Stomach (tissue), 9 donors: Measurements from ENCODE around the gene SEMA3D. TPM values are rescaled to one million over a fixed set of nuclear protein-coding genes. Genes with fewer than 3 reads are reported as not detected.
A peak's percentile ranks its signal among the peaks of the same experiment; 100 is the strongest.

Experiments
- DNase-seq, 2 donors: peaks; one replicate each; pipeline versions ENCODE4 v3.0.0 to v3.0.0-alpha.2; 2013 to 2019
- H3K27ac ChIP-seq, 5 donors: fragments of 200-600 bp in 4 of 5; sonication (generic) in 4 of 5; one replicate each; pipeline ENCODE4 v1.5.1; 2013 to 2019; ENCODE audit warnings: mild to moderate bottlenecking in 1 of 5, moderate library complexity in 1 of 5
- H3K27me3 ChIP-seq, 3 donors: fragments of 200-600 bp; sonication (generic); one replicate each; pipeline ENCODE4 v1.5.1; 2017 to 2019; ENCODE audit warnings: mixed run types in 1 of 3
- H3K36me3 ChIP-seq, 4 donors: fragments of 200-600 bp; sonication (generic); 1 replicate in 3 of 4; 2 replicates in 1 of 4; pipeline ENCODE4 v1.5.1; 2016 to 2019
- H3K4me1 ChIP-seq, 4 donors: fragments of 200-600 bp; sonication (generic); one replicate each; pipeline ENCODE4 v1.5.1; 2016 to 2019
- H3K4me3 ChIP-seq, 4 donors: fragments of 200-600 bp; sonication (generic) in 3 of 4; one replicate each; pipeline ENCODE4 v1.5.1; 2016 to 2019; ENCODE audit warnings: mild to moderate bottlenecking in 1 of 4
- H3K9me3 ChIP-seq, 4 donors: fragments of 200-600 bp; sonication (generic); one replicate each; pipeline ENCODE4 v1.5.1; 2016 to 2019
- EP300 ChIP-seq: sonication (generic); formaldehyde crosslinking; IDR thresholded peaks from one replicate; pipeline ENCODE4 v1.6.1; 2017; ENCODE audit warnings: antibody characterized with exemption
- POLR2A ChIP-seq, 4 donors: fragments of 450-650 bp; IDR thresholded peaks; one replicate each; pipeline ENCODE4 v1.6.1; 2016; ENCODE audit warnings: antibody characterized with exemption in 4 of 4, control low read depth in 2 of 4, mild to moderate bottlenecking in 1 of 4, moderate library complexity in 1 of 4
- POLR2AphosphoS5 ChIP-seq, 3 donors: sonication (generic); formaldehyde crosslinking; IDR thresholded peaks; one replicate each; pipeline ENCODE4 v1.6.1; 2016; ENCODE audit warnings: antibody characterized with exemption in 3 of 3
- WGBS, 5 donors: extraction: QIAGEN DNeasy Blood & Tissue Kit in 3 of 5; methylation state at CpG; one replicate each; pipeline versions ENCODE4 v1.1.5 to v1.1.7; 2013 to 2018; 5-methylcytosine and 5-hydroxymethylcytosine counted together
- intact Hi-C: fragments of 100-400 bp; cut with DNase I; formaldehyde crosslinking; loops from one replicate; pipeline ENCODE4 v1.15.1; 2023; ENCODE audit warnings: low total_unique reads
- polyA plus RNA-seq, 3 donors: library from polyadenylated mRNA; stranded (reverse); fragments of 200-250 nt; gene quantifications; one replicate each; pipeline ENCODE4 v1.2.3, GENCODE V29; 2013
- total RNA-seq, 5 donors: library from RNA; depleted of rRNA; stranded (reverse); fragments of >200 nt; gene quantifications; one replicate each; pipeline versions ENCODE4 v1.1.0 to v1.2.3, GENCODE V29; 2014 to 2016
- TF ChIP-seq, protein P1 (sequence below), 7 experiments: fragments of 450-650 bp in 4 of 7; fragments of 200-600 bp in 3 of 7; sonication (generic) in 3 of 7; IDR thresholded peaks; one replicate each; pipeline ENCODE4 v1.5.1; 2016 to 2019; ENCODE audit warnings: antibody characterized with exemption in 7 of 7, control low read depth in 2 of 7, mild to moderate bottlenecking in 1 of 7
- donor health status: healthy with polysubstance abuse.
- donor health status: Bipolar disorder and iron deficiency.
- donor health status: healthy.

Gene SEMA3D
- total and polyA plus RNA-seq, 8 donors: 0.44 to 20.9 (median 2.6) TPM; not detected in 1

DNA sequence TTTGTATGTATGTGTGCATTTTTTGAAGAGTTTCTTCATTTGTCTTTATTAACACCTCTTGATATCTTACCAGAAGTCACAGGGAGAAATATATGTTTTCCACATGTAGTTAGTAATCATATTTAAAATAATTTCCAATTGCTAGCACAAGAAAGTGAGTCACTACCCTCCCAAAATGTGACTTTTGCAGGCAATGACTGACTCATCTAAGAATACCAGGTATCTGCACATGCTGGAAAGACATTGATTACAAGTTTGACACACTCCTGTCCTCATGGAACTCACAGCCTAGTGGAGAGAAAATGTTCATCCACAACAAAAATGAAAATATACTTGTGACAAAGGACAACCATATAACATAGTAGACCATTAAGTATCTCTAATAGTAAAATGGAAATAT, 82.9 kb downstream of the SEMA3D start:
- H3K9me3 ChIP-seq: no peaks in the 10 kb centered on the region
- intact Hi-C loops: no loop called here
- no peak overlapping the region for H3K4me3 ChIP-seq
- H3K27ac ChIP-seq: no peak overlapping the region
- no peaks in the 10 kb centered on the region for H3K27me3 ChIP-seq
- peaks cover 0 to 18% (median 8%) of the 10 kb centered on the region in 4 donors for H3K4me1 ChIP-seq
- DNase-seq: no peak
- TF ChIP-seq POLR2AphosphoS5 (IDR thresholded peaks at IDR 0.05) (no peak), EP300 (no peak)
- TF ChIP-seq, protein P1, sequence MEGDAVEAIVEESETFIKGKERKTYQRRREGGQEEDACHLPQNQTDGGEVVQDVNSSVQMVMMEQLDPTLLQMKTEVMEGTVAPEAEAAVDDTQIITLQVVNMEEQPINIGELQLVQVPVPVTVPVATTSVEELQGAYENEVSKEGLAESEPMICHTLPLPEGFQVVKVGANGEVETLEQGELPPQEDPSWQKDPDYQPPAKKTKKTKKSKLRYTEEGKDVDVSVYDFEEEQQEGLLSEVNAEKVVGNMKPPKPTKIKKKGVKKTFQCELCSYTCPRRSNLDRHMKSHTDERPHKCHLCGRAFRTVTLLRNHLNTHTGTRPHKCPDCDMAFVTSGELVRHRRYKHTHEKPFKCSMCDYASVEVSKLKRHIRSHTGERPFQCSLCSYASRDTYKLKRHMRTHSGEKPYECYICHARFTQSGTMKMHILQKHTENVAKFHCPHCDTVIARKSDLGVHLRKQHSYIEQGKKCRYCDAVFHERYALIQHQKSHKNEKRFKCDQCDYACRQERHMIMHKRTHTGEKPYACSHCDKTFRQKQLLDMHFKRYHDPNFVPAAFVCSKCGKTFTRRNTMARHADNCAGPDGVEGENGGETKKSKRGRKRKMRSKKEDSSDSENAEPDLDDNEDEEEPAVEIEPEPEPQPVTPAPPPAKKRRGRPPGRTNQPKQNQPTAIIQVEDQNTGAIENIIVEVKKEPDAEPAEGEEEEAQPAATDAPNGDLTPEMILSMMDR (IDR thresholded peaks at IDR 0.05): no peak
- no peaks in the 10 kb centered on the region for H3K36me3 ChIP-seq

DNA sequence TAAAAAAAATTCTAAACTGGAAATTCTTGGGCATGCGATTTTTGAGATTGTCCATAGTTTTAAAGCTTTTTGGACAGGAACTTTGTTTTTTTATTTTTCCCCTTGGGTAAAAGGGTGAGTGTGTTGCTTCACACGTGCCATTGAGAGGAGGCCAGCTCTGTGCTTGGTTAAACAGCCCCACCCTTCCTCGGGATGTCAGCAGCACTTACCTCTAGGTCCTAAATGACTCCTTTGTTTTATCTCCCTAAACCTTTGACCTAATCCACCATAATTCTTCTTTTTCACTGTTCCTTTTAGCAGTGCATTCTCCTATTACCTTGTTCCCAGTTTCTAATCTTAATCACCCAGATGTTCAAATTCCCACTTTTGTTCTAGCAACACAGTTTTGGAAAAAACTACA, 83.5 kb downstream of the SEMA3D start:
- Histone ChIP-seq H3K4me3 (no peak overlapping the region), H3K9me3 (no peaks in the 10 kb centered on the region), H3K27ac (no peak overlapping the region), H3K4me1 (peaks cover 0 to 18% (median 8%) of the 10 kb centered on the region in 4 donors), H3K27me3 (no peaks in the 10 kb centered on the region), H3K36me3 (no peaks in the 10 kb centered on the region)
- 17 to 39% (median 28%) methylated on average over 3 of the region's 3 CpGs for WGBS, 5 donors
- TF ChIP-seq, protein P1 (IDR thresholded peaks at IDR 0.05): no peak
- TF ChIP-seq POLR2A (IDR thresholded peaks at IDR 0.05) (no peak), POLR2AphosphoS5 (IDR thresholded peaks at IDR 0.05) (no peak), EP300 (no peak)
- intact Hi-C loops: no loop called here
- peak in 1 of 2 donors; percentile 15 for DNase-seq

DNA sequence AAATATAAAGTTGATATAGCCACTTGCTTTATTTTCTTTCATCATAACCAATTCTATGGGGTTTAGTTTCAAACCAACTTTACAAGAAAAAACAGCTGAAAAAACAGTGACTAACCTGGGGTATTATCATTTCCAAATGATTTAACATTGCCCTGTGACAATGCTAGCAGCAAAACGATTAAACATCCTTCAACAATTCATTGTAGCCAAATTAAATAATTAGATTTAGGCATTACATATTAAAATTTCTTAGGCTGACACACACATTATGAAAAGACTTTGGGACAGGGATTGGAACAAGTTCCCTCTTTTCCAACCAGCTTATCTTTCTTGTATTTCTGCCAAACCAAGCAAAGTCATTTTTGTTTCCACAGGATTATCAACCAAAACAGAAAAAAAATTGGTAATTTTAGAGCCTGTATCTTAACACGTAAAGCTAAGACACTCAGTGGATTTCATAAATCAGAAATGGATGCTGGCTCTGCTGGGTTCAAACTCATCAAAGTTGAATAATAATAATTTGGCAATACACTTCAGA, 84.0 kb downstream of the SEMA3D start:
- H3K9me3 ChIP-seq: no peaks in the 10 kb centered on the region
- H3K4me1 ChIP-seq: peaks cover 0 to 18% (median 8%) of the 10 kb centered on the region in 4 donors
- TF ChIP-seq, protein P1 (IDR thresholded peaks at IDR 0.05): no peak
- no peak for TF ChIP-seq POLR2A (IDR thresholded peaks at IDR 0.05)
- TF ChIP-seq POLR2AphosphoS5 (IDR thresholded peaks at IDR 0.05): no peak
- no peak for TF ChIP-seq EP300
- H3K4me3 ChIP-seq: no peak overlapping the region
- H3K27ac ChIP-seq: no peak overlapping the region
- intact Hi-C loops: no loop called here
- no peaks in the 10 kb centered on the region for H3K36me3 ChIP-seq
- no peaks in the 10 kb centered on the region for H3K27me3 ChIP-seq
- WGBS, 5 donors: 11 to 28% (median 26%) methylated on average over 2 of the region's 2 CpGs
- peak in 1 of 2 donors; percentile 22 for DNase-seq

DNA sequence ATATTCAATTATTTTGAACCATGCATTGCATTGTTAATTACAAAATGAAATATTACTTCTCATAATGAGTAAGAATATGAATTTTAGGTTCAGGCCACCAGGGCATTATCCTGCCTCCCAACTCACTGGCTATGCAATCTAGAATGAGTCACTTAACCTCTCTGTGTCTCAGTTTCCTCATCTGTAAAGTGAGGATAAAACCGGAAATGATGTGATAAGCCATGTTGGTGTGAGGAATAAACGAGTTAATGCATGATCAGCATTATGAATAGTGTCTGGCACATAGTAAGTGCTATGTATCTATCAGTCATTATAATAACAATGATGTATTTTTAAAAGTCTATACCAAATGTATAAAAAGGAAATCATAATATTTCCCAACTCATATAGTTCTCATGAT, 85.5 kb downstream of the SEMA3D start:
- Histone ChIP-seq H3K4me3 (no peak overlapping the region), H3K27ac (no peak overlapping the region), H3K27me3 (no peaks in the 10 kb centered on the region), H3K4me1 (peaks cover 0 to 18% (median 8%) of the 10 kb centered on the region in 4 donors), H3K9me3 (no peaks in the 10 kb centered on the region), H3K36me3 (no peaks in the 10 kb centered on the region)
- no peak for DNase-seq
- WGBS, 5 donors: 62 to 89% (median 72%) methylated on average over 2 of the region's 2 CpGs
- no peak for TF ChIP-seq POLR2AphosphoS5 (IDR thresholded peaks at IDR 0.05)
- TF ChIP-seq, protein P1 (IDR thresholded peaks at IDR 0.05): no peak
- TF ChIP-seq POLR2A (IDR thresholded peaks at IDR 0.05): no peak
- no peak for TF ChIP-seq EP300
- intact Hi-C loops: no loop called here
